ES-I3 (cell line): ENCODE data around the gene DOCK8.
"Not testable (repeated sequence)": the region's sequence is repeated elsewhere in the genome, so short reads cannot be mapped to it uniquely, and the experiment has no call there.

ENCODE experiments used
- H3K36me3 ChIP-seq: 2 replicates; pipeline ENCODE4 v1.6.1; 2013; ENCODE audit warnings: mild to moderate bottlenecking, low read length, control low read depth, moderate library complexity; ENCODE audit not compliant: insufficient read depth
- H3K4me1 ChIP-seq: 2 replicates; pipeline ENCODE4 v1.6.1; 2013; ENCODE audit warnings: mild to moderate bottlenecking, control low read depth, low read length; ENCODE audit not compliant: insufficient read depth
- H3K9ac ChIP-seq: 2 replicates; pipeline ENCODE4 v1.6.1; 2013; ENCODE audit warnings: low read depth, mild to moderate bottlenecking, low read length, moderate library complexity
- H3K9me3 ChIP-seq: 2 replicates; pipeline ENCODE4 v1.6.1; 2013; ENCODE audit warnings: mild to moderate bottlenecking, low read length, moderate library complexity; ENCODE audit not compliant: control insufficient read depth, insufficient read depth

Gene DOCK8

GRCh38 chr9:396396-396795, 181.7 kb downstream of the DOCK8 start:
- Histone ChIP-seq H3K9me3 (no peaks in the 10 kb centered on the region; the same call in 1 of the 2 replicates), H3K36me3 (no peaks in the 10 kb centered on the region; the same call in 1 of the 2 replicates), H3K4me1 (no peaks in the 10 kb centered on the region), H3K9ac (no peak overlapping the region)

GRCh38 chr9:398085-398484, 183.4 kb downstream of the DOCK8 start:
- Histone ChIP-seq H3K36me3 (no peaks in the 10 kb centered on the region; the same call in 1 of the 2 replicates), H3K9ac (no peak overlapping the region; the same call in 1 of the 2 replicates), H3K9me3 (no peaks in the 10 kb centered on the region; the same call in 1 of the 2 replicates), H3K4me1 (no peaks in the 10 kb centered on the region)

DNA sequence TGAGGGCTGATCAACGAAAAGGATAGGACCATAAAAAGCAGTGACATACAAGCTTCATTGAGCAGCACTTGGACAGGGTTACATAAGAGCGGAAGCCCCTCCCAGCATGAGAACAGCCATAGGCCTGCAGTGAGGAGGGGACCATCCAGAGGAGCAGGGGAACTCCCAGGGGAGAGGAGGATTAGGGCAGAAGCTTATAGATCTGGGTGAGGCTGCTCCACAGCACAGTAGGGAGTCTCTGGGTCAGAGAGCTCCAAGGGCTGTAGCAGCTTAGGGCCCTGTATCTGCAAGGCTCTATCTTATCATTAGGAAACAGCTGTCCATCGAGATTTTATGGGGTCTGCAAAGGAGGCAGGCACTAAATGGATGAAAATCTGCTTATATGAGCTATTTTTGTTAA, 186.6 kb downstream of the DOCK8 start:
- Histone ChIP-seq H3K9ac (no peak overlapping the region), H3K36me3 (no peaks in the 10 kb centered on the region), H3K9me3 (no peaks in the 10 kb centered on the region; the same call in 1 of the 2 replicates), H3K4me1 (peaks cover 14% of the 10 kb centered on the region; the same call in 1 of the 2 replicates)

DNA sequence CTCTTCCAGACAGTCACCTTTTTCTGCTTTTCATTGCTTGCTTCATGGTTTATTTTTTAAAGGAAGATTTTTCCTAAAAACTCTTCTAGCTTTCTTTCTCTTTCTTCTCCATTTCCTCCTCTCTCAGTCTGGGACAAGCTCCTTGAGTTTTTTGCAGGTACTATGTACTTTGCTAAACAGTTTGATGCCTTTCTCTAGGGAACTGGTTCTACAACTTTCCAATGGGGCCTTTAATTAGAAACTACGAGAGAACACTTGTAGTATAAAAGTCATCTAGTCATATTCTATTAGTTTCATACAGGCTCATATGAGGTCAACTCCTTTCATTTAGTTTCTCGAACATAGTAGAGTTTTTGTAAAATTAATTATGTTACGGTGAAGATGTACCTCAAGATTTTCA, 189.6 kb downstream of the DOCK8 start:
- Histone ChIP-seq H3K4me1 (peaks cover 14% of the 10 kb centered on the region; the same call in 1 of the 2 replicates), H3K9me3 (no peaks in the 10 kb centered on the region), H3K36me3 (no peaks in the 10 kb centered on the region), H3K9ac (no peak overlapping the region)

DNA sequence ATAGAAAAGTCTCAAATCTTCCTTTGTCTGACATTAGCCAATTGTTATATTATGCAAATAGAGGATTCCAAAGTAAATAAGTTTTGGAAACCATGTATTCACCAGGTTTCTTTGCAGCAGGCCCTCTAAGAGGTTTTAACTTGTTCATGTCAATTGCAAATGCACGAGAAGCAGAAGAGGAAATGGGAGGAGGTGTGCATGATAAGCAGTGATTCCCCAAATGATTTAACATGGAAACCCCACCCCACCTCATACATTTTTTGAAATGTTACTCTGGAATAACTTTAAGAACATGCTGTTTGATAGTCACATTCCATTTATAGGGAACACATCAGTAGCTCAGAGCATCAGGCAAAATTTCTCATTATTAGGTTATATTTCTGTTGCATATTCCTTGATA, 190.7 kb downstream of the DOCK8 start:
- no peak overlapping the region for H3K9ac ChIP-seq
- H3K4me1 ChIP-seq, result peaks cover 14% of the 10 kb centered on the region; the same call in 1 of the 2 replicates
- H3K9me3 ChIP-seq, result no peaks in the 10 kb centered on the region
- no peaks in the 10 kb centered on the region for H3K36me3 ChIP-seq

DNA sequence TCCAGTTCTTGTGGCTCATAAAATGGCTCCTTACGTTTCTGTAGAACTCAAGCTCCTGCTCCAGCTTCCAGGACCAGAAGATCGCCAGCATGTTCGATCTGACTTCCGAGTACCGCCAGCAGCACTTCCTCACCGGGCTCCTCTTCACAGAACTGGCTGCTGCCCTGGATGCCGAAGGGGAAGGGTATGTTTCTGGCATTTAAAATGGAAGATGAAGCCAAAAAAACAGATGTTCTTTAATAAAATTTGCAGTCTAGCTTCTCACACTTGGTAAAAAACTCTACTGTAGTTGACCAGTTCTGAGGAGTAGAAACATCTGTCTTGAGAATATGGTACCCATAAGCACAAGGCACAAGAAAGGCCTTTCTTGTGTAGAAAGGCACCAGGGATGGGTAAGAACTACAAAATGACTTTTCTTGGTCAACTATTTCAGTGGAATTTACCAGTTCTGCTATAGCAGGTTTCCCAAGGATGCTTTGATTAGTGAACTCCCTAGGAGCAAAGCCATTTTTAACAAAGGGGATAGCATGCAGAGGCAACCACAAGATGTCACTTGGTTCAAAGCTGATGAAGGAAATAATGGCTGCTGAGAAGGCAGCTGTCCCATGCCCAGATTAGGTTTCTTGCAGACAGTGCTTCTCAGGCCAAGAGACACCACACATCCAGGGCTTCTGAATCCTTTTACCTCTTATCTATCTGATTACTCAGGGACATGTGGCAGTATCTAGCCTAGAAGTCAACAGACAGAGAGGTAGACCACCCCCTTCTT, 192.4 kb downstream of the DOCK8 start:
- Histone ChIP-seq H3K4me1 (peaks cover 14% of the 10 kb centered on the region; the same call in 1 of the 2 replicates), H3K36me3 (no peaks in the 10 kb centered on the region), H3K9me3 (no peaks in the 10 kb centered on the region), H3K9ac (no peak overlapping the region)

- not testable (repeated sequence) for H3K4me1 ChIP-seq, H3K9me3 ChIP-seq, H3K9ac ChIP-seq, H3K36me3 ChIP-seq
Observed at GRCh38 chr9:409655-410054, 195.0 kb downstream of the DOCK8 start.

- H3K9ac ChIP-seq, result no peak overlapping the region
- no peaks in the 10 kb centered on the region for H3K4me1 ChIP-seq
- no peaks in the 10 kb centered on the region for H3K36me3 ChIP-seq
- H3K9me3 ChIP-seq, result no peaks in the 10 kb centered on the region
Observed at GRCh38 chr9:414595-414994, 199.9 kb downstream of the DOCK8 start.

GRCh38 chr9:419571-420171, 205.0 kb downstream of the DOCK8 start:
- Histone ChIP-seq H3K9ac (no peak overlapping the region), H3K4me1 (no peaks in the 10 kb centered on the region), H3K36me3 (no peaks in the 10 kb centered on the region), H3K9me3 (no peaks in the 10 kb centered on the region)

DNA sequence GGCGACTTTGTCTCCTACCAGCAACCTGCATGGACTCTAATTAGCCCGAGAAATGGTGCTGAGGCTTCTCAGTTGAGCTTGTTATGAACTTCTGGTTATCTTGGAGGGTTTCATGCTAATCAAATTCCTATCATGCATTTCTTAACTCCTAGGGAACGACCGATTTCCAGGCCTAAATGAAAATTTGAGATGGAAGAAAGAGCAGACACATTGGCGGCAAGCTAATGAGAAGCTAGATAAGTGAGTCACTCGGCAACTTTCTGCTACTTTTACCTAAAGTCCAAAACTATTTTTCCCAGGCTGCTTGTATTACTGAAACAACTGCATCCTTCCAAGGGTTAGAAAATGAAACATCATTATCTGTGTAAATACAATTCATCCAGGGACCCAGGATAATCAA, 207.2 kb downstream of the DOCK8 start:
- Histone ChIP-seq H3K9ac (no peak overlapping the region), H3K9me3 (no peaks in the 10 kb centered on the region), H3K4me1 (peaks cover 10% of the 10 kb centered on the region; the same call in 1 of the 2 replicates), H3K36me3 (no peaks in the 10 kb centered on the region)

DNA sequence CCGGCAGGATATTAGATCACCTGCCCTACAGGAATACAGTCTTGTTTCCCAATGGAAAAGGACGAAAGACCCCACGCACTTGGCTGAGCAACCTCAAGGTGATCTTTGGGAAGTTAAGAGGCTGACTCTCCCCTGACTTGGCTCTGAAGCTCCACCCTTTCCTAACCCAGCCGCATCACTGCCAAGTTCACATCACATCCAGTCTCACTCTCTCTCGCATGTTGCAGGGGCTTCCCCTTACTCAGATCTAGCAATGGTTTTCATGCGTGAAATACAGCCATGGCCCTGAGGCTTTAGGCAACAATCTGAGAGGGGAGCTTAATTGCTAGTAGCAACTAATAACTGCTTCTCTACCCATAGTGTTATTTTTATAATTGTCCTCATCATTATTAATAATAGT, 211.6 kb downstream of the DOCK8 start:
- H3K4me1 ChIP-seq, result peaks cover 10% of the 10 kb centered on the region; the same call in 1 of the 2 replicates
- H3K9ac ChIP-seq, result no peak overlapping the region
- no peaks in the 10 kb centered on the region for H3K9me3 ChIP-seq
- H3K36me3 ChIP-seq, result no peaks in the 10 kb centered on the region

GRCh38 chr9:426976-427375, 212.3 kb downstream of the DOCK8 start:
- H3K4me1 ChIP-seq, result peaks cover 10% of the 10 kb centered on the region; the same call in 1 of the 2 replicates
- no peaks in the 10 kb centered on the region for H3K36me3 ChIP-seq
- no peak overlapping the region for H3K9ac ChIP-seq
- H3K9me3 ChIP-seq, result no peaks in the 10 kb centered on the region

GRCh38 chr9:431701-432100, 217.0 kb downstream of the DOCK8 start:
- no peaks in the 10 kb centered on the region for H3K9me3 ChIP-seq
- H3K9ac ChIP-seq, result no peak overlapping the region
- H3K4me1 ChIP-seq, result peaks cover 3% of the 10 kb centered on the region; the same call in 1 of the 2 replicates
- no peaks in the 10 kb centered on the region for H3K36me3 ChIP-seq

DNA sequence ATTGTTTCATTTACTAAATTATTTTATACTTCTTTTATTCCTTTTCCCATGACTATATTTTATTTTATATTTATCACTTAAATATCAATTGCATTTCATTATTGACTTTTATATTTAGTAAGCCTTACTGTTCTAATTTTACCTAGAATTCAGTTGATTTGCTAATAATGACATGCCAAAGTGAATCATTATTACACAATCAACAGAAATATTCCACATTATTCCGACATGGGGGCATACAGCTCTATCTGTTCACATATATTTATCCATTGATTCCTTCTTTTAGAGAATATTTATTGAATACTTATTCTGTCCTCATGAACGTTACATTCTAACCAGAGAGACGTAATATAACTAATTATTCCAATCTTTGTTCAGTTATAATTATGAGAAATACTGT, 221.8 kb downstream of the DOCK8 start:
- H3K9me3 ChIP-seq, result no peaks in the 10 kb centered on the region
- no peak overlapping the region for H3K9ac ChIP-seq
- H3K4me1 ChIP-seq, result no peaks in the 10 kb centered on the region
- H3K36me3 ChIP-seq, result no peaks in the 10 kb centered on the region

GRCh38 chr9:437066-437465, 222.4 kb downstream of the DOCK8 start:
- Histone ChIP-seq H3K9ac (no peak overlapping the region), H3K9me3 (no peaks in the 10 kb centered on the region), H3K36me3 (no peaks in the 10 kb centered on the region), H3K4me1 (no peaks in the 10 kb centered on the region)
